Diencephalon (tissue), 1 donor: ENCODE results near the gene SNRPD1. TPM values are rescaled to one million over a fixed set of nuclear protein-coding genes. Genes with fewer than 3 reads are reported as not detected.

Source experiments
- small RNA-seq: library from RNA; depleted of rRNA; stranded (forward); fragments of <200 nt; gene quantifications from one replicate; pipeline ENCODE3, GENCODE V24; 2014
- total RNA-seq: library from RNA; depleted of rRNA; stranded (reverse); fragments of >200 nt; gene quantifications from one replicate; pipeline ENCODE4 v1.2.3, GENCODE V29; 2014

Gene SNRPD1
- 23.3 TPM for total RNA-seq

DNA sequence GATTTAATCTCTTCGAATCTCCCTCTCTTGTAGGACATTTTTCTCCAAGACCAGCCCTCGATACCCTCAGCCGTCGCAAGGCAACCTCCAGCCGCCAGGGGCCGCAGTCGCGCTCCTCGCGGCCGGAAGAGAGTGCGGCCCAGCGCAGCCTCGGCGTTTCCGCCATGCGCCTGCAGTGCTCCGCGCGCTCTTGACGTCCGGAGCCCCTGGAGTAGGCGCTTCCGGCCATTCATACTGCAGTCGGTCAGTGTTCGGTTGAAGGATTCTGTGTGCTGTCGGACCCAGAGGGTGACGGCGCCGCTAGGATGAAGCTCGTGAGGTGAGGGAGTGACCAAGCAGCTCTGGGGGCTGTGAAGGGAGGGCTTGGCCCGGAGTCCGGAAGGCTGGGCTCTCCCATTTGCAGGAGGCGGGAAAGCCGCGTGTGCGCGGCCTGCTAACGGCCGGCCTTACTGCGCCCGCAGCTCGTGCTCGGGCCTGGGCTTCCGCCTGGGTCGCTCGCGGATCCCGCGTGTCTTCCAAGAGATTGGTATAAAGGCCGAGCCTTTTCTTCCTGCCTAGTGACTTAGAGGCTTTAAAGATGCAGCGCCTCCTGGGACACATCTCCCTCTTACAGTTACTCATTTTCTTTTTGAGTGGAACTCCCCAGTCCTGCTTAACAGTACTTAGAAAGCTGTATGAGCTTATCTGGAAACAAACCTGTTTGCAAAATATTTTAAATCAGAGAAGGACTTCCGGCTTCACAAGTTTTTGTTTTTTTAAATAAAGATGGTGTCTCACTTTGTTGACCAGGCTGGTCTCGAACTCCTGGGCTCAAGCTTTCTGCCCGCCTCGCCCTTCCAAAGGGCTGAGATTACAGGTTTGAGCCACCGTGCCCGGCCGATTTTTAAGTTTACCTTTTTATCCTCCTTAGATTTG, at the start of gene SNRPD1:
TSS of gene SNRPD1 (plus strand) at position 190 of the 915 bp plus-strand sequence. CDS start at position 306, 116 bp downstream.

GRCh38 chr18:21600526-21601410, 11.3 kb upstream of the SNRPD1 start, which contains the start of gene ESCO1:
ESCO1 (minus strand) TSS chr18:21600704; CDS start chr18:21574843, 25,861 bp downstream.

Small RNAs within 50 kb of the gene (small RNA-seq; reads per million reads assigned to genes)
- gene MIR320C1 = not detected

Other genes starting within 250 kb of the SNRPD1 start
- gene ESCO1, start 11.6 kb upstream of the SNRPD1 start, total RNA-seq = 32.1 TPM
- gene ABHD3, start 92.5 kb downstream of the SNRPD1 start, total RNA-seq = 11.8 TPM
- gene MIB1, start 128.5 kb downstream of the SNRPD1 start, total RNA-seq = 90.2 TPM